Body of pancreas (tissue), 4 donors: ENCODE results near the gene TNRC6B. TPM values are rescaled to one million over a fixed set of nuclear protein-coding genes. Genes with fewer than 3 reads are reported as not detected.
A peak's percentile ranks its signal among the peaks of the same experiment; 100 is the strongest.

Experiments
- ATAC-seq: fragments of 150-250 bp; one replicate; pipeline ENCODE4 v1.9.1; 2016
- DNase-seq, 4 donors: peaks; one replicate each; pipeline ENCODE4 v3.0.0-alpha.2; 2019
- H3K27ac ChIP-seq, 4 donors: fragments of 200-600 bp; sonication (generic); 1 replicate in 3 of 4; 2 replicates in 1 of 4; pipeline versions ENCODE4 v1.5.1 to v1.6.1; 2016 to 2019; ENCODE audit warnings: mild to moderate bottlenecking in 1 of 4, mixed read lengths in 1 of 4, moderate library complexity in 1 of 4
- H3K27me3 ChIP-seq, 2 donors: fragments of 200-600 bp; sonication (generic); one replicate each; pipeline ENCODE4 v1.6.0; 2016; ENCODE audit warnings: mild to moderate bottlenecking in 1 of 2
- H3K36me3 ChIP-seq, 2 donors: fragments of 200-600 bp; sonication (generic); replicated peaks in 1 of 2; 2 replicates each; pipeline ENCODE4 v1.5.1; 2016; ENCODE audit warnings: low read depth in 2 of 2; ENCODE audit not compliant: insufficient read depth in 1 of 2
- H3K4me1 ChIP-seq: fragments of 200-600 bp; sonication (generic); one replicate; pipeline ENCODE4 v1.6.0; 2016
- H3K4me3 ChIP-seq, 2 donors: fragments of 200-600 bp; sonication (generic); 1 replicate in 1 of 2; 2 replicates in 1 of 2; pipeline ENCODE4 v1.5.1; 2016 to 2019
- H3K9me3 ChIP-seq, 3 donors: fragments of 200-600 bp; sonication (generic); 1 replicate in 2 of 3; 2 replicates in 1 of 3; pipeline ENCODE4 v1.5.1; 2016
- POLR2A ChIP-seq, 3 donors: fragments of 450-650 bp; IDR thresholded peaks; one replicate each; pipeline ENCODE4 v1.6.1; 2016; ENCODE audit warnings: antibody characterized with exemption in 3 of 3, mild to moderate bottlenecking in 2 of 3
- WGBS, 2 donors: methylation state at CpG; one replicate each; pipeline ENCODE4 v1.1.5; 2017; 5-methylcytosine and 5-hydroxymethylcytosine counted together
- intact Hi-C: fragments of 100-400 bp; cut with DNase I; formaldehyde crosslinking; loops from one replicate; pipeline ENCODE4 v1.15.1; 2023
- total RNA-seq, 2 donors: library from RNA; depleted of rRNA; stranded (reverse); fragments of >200 nt; gene quantifications; one replicate each; pipeline ENCODE4 v1.1.0, GENCODE V29; 2016
- TF ChIP-seq, protein P1 (sequence below), 7 experiments: fragments of 450-650 bp in 4 of 7; fragments of 200-600 bp in 3 of 7; sonication (generic) in 3 of 7; IDR thresholded peaks; one replicate each; pipeline ENCODE4 v1.5.1; 2016 to 2019; ENCODE audit warnings: antibody characterized with exemption in 7 of 7

The TNRC6B gene
- total RNA-seq, 2 donors from 2014 or later = 25.2 to 39.9 TPM

DNA sequence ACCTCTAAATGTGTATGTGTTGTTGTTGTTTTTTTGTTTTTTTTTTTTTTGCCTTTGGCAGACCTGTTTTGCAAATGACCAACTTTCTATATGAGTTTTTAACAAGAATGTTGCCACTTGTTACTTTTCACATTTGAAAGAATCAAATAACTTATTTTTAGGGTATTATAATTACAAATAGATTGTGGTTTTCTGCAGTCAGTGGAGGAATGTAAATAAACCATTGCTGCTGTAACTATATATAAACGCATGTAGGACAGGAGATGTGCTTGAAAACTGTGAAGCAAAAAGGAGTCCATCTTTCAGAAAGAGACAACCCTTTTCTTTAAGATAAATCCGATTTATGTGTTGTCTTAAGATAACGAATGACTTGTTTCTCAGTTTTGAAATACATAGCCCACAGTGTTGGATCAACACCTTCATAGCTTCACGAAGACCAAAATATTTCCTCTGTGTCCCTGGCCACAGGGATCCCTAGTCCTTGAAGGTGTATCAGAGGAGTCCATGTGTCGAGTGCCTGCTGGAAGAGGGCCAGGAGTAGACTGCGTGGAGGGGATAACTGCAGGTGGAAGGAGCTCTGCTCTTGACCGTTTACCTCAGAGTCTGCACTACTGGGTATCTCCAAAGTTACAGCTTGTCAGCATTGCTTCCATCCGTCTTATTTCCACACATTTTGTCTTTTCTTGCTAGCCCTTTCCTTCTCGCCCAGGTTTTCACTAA is 24.7 kb downstream of the TNRC6B start:
- H3K36me3 ChIP-seq = no peaks in the 10 kb centered on the region
- H3K4me3 ChIP-seq = no peak overlapping the region
- H3K27me3 ChIP-seq = no peaks in the 10 kb centered on the region
- DNase-seq (peak in 1 of 4 donors; percentile 41), ATAC-seq (no peak)
- no peaks in the 10 kb centered on the region for H3K9me3 ChIP-seq
- TF ChIP-seq, protein P1, sequence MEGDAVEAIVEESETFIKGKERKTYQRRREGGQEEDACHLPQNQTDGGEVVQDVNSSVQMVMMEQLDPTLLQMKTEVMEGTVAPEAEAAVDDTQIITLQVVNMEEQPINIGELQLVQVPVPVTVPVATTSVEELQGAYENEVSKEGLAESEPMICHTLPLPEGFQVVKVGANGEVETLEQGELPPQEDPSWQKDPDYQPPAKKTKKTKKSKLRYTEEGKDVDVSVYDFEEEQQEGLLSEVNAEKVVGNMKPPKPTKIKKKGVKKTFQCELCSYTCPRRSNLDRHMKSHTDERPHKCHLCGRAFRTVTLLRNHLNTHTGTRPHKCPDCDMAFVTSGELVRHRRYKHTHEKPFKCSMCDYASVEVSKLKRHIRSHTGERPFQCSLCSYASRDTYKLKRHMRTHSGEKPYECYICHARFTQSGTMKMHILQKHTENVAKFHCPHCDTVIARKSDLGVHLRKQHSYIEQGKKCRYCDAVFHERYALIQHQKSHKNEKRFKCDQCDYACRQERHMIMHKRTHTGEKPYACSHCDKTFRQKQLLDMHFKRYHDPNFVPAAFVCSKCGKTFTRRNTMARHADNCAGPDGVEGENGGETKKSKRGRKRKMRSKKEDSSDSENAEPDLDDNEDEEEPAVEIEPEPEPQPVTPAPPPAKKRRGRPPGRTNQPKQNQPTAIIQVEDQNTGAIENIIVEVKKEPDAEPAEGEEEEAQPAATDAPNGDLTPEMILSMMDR (IDR thresholded peaks at IDR 0.05) = no peak
- no peak for TF ChIP-seq POLR2A (IDR thresholded peaks at IDR 0.05)
- WGBS, 2 donors = 54 to 60% methylated on average over 9 of the region's 9 CpGs
- H3K27ac ChIP-seq = no peak overlapping the region
- intact Hi-C loops = no loop called here
- H3K4me1 ChIP-seq = peaks cover 36% of the 10 kb centered on the region

DNA sequence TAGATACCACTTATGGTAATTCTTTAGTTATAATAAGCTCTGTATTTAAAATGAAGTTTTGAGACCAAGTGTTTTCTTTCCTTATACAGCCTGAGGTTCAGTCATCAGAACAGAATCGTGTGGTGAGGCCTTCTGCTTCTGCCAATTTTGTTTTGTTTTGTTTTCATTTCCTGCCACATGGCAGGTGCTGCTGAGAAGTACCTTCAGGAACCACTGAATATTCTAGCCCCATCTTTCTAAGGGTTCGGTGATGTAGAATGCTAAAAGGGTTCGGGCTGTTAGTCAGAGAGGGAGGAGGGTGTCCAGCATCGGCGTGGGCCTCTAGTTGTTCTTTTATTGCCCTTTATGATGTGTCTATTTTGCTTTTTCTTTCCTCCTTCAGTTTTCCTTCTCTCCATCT is 25.8 kb downstream of the TNRC6B start:
- H3K4me3 ChIP-seq = no peak overlapping the region
- intact Hi-C loops = no loop called here
- DNase-seq (no peak), ATAC-seq (no peak)
- TF ChIP-seq POLR2A (IDR thresholded peaks at IDR 0.05) = no peak
- TF ChIP-seq, protein P1 (IDR thresholded peaks at IDR 0.05) = no peak
- 77 to 78% methylated on average over 5 of the region's 5 CpGs for whole genome bisulfite sequencing, 2 donors
- peaks cover 26% of the 10 kb centered on the region for H3K4me1 ChIP-seq
- H3K27me3 ChIP-seq = no peaks in the 10 kb centered on the region
- H3K27ac ChIP-seq = peak overlapping the region in 1 of 4 donors; percentile 11
- no peaks in the 10 kb centered on the region for H3K36me3 ChIP-seq
- no peaks in the 10 kb centered on the region for H3K9me3 ChIP-seq

GRCh38 chr22:40204321-40205116 is 26.8 kb downstream of the TNRC6B start:
- 44 to 52% methylated on average over 5 of the region's 5 CpGs for WGBS, 2 donors
- Histone ChIP-seq H3K36me3 (no peaks in the 10 kb centered on the region), H3K27me3 (no peaks in the 10 kb centered on the region), H3K27ac (peak overlapping the region in 3 of 4 donors; percentile 18 to 32 (median 20)), H3K4me3 (no peak overlapping the region), H3K9me3 (no peaks in the 10 kb centered on the region), H3K4me1 (peaks cover 17% of the 10 kb centered on the region)
- DNase-seq (peak in 2 of 4 donors; percentile 28 to 29), ATAC-seq (peak; percentile 58)
- intact Hi-C loops = no loop called here
- TF ChIP-seq, protein P1 (IDR thresholded peaks at IDR 0.05) = no peak
- no peak for TF ChIP-seq POLR2A (IDR thresholded peaks at IDR 0.05)

DNA sequence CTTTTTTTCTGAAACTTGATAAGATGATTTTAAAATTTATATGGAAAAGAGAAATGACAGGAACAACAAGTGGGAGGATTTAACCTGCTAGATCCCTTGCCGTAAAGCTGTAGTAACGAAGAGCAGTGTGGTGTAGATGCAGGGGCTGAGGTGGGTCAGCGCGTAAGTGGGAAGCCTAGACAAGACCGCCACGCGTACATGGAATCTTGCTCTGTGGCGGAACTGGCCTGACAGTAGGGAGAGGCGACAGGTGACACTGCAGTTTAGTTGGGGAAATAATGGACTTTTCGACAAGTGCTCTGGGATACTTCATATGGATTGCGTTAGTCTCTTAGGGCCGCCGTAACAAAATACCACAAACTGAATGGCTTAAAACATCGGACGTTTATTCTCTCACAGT is 28.8 kb downstream of the TNRC6B start:
- Histone ChIP-seq H3K4me1 (peaks cover 17% of the 10 kb centered on the region), H3K27me3 (no peaks in the 10 kb centered on the region), H3K4me3 (no peak overlapping the region), H3K36me3 (no peaks in the 10 kb centered on the region), H3K27ac (no peak overlapping the region), H3K9me3 (no peaks in the 10 kb centered on the region)
- TF ChIP-seq, protein P1 (IDR thresholded peaks at IDR 0.05) = no peak
- no peak for TF ChIP-seq POLR2A (IDR thresholded peaks at IDR 0.05)
- intact Hi-C loops = no loop called here
- WGBS, 2 donors = 93 to 97% methylated on average over 15 of the region's 15 CpGs
- DNase-seq (no peak), ATAC-seq (no peak)
